ENCODE data around the gene ATP5PD.

GRCh38 chr17:75048249-75048878 is 1.6 kb upstream of the ATP5PD start:
- TF ChIP-seq CTCF (IDR thresholded peaks at IDR 0.05) = no peak
- TF ChIP-seq POLR2A (IDR thresholded peaks at IDR 0.05) = no peak
- TF ChIP-seq EP300 (IDR thresholded peaks at IDR 0.05) = no peak

Data from ovary (tissue), 3 donors.